ENCODE measurements around the gene IRF2BPL.

IRF2BPL gene

DNA sequence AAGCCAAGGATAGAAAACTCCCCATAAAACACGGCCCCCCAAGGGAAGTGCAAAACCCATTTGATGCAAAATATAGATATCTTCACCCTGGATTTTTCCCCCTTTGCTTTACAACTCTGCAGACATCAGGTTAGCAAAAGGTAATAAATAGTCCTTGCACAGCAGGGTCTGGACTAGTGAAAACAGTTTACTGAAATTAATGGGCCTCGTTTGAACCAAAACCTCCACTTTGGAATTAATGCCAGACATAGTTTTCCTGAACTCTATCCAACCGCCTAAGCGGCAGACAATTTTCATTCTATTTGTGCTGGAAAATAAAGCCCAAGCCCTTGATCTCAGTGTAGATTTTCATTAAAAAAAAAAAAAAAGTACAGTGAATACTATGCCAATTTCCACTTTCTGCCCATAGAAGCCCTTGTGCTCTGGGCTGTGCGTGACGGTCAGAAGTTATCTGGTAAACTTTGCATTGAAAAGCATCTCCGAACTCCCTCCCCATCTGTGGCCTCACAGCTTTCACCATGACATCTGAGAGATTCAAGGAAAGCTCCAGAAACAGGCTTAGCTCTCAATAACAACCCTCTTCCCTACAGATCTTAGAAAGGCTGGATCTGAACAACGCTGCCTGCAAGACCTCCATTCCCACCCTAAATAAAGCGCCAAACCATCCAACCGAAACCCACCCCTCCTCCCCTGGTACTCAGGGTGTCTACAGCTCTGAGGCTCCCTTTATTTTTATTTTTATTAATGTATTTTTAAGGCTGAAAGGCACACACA, 11.0 kb upstream of the IRF2BPL start:
- H3K4me3 ChIP-seq (ENCODE audit: low read length), result peak overlapping the region; percentile 30
- DNase-seq (ENCODE audit: low read depth), result no peak
- no peak for TF ChIP-seq CTCF (conservative IDR thresholded peaks at IDR 0.05; ENCODE audit: low read depth, low read length)

DNA sequence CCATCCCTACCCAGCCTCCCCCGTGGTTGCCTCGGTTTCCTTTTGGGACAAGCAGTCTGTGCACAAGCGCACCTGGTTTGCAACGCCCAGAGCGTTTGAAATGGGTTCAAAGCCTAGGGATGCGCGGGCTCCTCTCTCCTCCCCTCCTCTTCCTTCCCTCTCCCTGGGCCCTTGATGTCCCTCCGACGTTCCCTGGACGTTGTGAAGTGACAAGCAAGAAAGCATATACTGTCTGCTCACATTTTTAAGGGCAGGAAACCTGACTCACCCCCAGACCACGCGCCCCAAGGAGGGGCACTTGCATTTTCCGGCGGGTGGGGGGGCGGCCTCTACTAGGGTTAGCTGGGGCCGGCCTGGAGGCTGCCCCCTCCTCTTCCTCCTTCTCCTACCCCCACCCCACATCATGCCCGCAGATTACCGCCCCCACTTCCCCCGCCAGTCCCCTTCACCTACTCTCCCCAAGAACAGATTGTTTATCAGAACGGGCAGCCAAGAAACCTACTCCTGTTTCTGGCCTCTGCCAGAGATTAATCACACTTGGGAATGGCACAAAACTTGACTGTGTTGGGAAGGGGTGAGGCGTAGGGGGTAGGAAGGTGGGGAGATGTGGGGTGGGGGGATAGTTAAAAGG, 9.5 kb upstream of the IRF2BPL start:
- TF ChIP-seq CTCF (conservative IDR thresholded peaks at IDR 0.05; ENCODE audit: low read depth, low read length), result no peak
- no peak for DNase-seq (ENCODE audit: low read depth)
- H3K4me3 ChIP-seq (ENCODE audit: low read length), result no peak overlapping the region

DNA sequence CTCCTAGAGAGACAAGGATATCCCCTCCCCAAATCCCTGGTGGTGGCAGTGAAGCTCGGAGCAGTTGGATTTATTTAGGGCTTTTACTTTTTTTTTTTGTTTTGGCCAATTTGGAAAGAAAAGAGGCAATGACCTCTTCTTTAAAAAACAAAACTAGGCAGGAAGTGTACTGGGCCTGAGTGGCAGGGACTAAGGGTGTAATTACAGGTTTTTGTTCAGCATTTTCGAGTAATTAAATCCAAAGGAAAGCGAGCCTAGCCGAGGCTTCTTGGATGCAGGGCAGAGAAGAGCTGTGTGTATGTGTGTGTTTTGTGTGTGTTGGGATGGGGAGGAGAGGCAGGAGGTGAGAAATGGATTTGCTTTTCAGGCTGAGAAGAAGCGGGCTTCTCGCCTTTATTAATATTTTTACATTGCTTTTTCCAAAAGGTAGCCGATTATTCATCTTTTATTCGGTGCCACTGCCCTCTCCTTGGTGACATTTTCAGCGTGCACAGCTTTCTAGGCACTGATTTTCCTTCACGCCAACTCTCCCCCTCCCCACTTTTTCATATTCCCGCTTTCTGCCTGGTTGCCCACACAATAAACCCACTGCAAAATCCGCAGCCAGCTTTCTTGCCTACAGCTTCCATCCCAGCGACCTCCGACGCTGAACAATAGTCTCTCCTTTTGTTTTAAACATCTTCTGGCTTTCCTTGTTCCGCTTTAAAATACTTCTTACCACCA, 8.9 kb upstream of the IRF2BPL start:
- no peak overlapping the region for H3K4me3 ChIP-seq (ENCODE audit: low read length)
- TF ChIP-seq CTCF (conservative IDR thresholded peaks at IDR 0.05; ENCODE audit: low read depth, low read length), result no peak
- DNase-seq (ENCODE audit: low read depth), result no peak

GRCh38 chr14:77036484-77037214, 8.1 kb upstream of the IRF2BPL start:
- no peak overlapping the region for H3K4me3 ChIP-seq (ENCODE audit: low read length)
- DNase-seq (ENCODE audit: low read depth), result no peak
- no peak for TF ChIP-seq CTCF (conservative IDR thresholded peaks at IDR 0.05; ENCODE audit: low read depth, low read length)

GRCh38 chr14:77035267-77035666, 6.8 kb upstream of the IRF2BPL start:
- TF ChIP-seq CTCF (conservative IDR thresholded peaks at IDR 0.05; ENCODE audit: low read depth, low read length), result no peak
- no peak overlapping the region for H3K4me3 ChIP-seq (ENCODE audit: low read length)
- DNase-seq (ENCODE audit: low read depth), result no peak

GRCh38 chr14:77033622-77034589, 5.4 kb upstream of the IRF2BPL start:
- DNase-seq (ENCODE audit: low read depth), result no peak
- TF ChIP-seq CTCF (conservative IDR thresholded peaks at IDR 0.05; ENCODE audit: low read depth, low read length), result no peak
- peak overlapping the region; percentile 60 for H3K4me3 ChIP-seq (ENCODE audit: low read length)

Measured in retinal pigment epithelial cell (primary cell).